Endothelial cell of umbilical vein (primary cell): Measurements from ENCODE around the gene CAV1.

Experiments
- EZH2 ChIP-seq: IDR thresholded peaks from 2 replicates; pipeline ENCODE4 v1.6.1; 2012; ENCODE audit warnings: borderline replicate concordance, low read depth, mild to moderate bottlenecking, moderate library complexity, low read length, inconsistent platforms; ENCODE audit not compliant: severe bottlenecking
- POLR2A ChIP-seq: IDR thresholded peaks from 2 replicates; pipeline ENCODE4 v1.6.1; 2012; ENCODE audit warnings: low read depth, mild to moderate bottlenecking, control low read depth, low read length
- TF ChIP-seq, protein P1 (sequence below): IDR thresholded peaks from 2 replicates; pipeline ENCODE4 v1.6.1; 2011; ENCODE audit not compliant: insufficient read depth, insufficient read length
- TF ChIP-seq, protein P2 (sequence below), 2 donors: IDR thresholded peaks; 1 replicate in 1 of 2; 2 replicates in 1 of 2; pipeline ENCODE4 v1.5.1; 2011; ENCODE audit warnings: low read length in 2 of 2, mild to moderate bottlenecking in 2 of 2, moderate library complexity in 2 of 2, control low read depth in 1 of 2, inconsistent platforms in 1 of 2, low read depth in 1 of 2; ENCODE audit not compliant: insufficient read depth in 1 of 2; ENCODE audit errors: extremely low read depth in 1 of 2

DNA sequence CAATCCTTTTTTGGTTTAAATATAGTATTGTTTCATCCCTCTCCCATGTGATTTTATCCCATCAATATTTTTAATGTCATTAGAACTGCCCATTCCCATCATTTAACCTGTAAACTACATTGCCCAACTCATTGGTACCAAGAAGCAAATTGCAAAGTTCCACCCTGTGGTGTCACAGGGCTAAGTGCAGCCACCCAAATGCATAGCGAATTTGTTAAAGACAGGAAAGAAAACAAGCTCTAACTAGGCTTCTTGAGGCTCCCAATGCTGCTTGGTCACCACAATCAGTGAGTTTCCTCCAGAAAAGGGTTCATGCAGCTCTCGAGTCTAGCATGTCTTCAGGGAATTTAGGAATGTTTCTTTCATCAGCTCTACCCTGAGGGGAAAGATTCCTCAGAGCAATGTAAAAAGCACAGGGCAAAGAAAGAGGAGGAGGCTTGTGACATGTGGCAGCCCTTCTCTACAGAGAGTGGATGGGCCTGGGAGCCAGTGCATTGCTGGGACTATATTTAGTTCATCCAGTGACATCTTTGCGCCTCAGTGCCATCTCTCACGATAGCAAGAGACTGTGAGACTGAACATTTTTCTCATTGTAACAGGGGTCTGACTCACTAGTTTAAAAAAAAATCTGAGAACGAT lies 58.1 kb downstream of the CAV1 start:
- TF ChIP-seq, protein P1, sequence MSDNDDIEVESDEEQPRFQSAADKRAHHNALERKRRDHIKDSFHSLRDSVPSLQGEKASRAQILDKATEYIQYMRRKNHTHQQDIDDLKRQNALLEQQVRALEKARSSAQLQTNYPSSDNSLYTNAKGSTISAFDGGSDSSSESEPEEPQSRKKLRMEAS: no peak
- TF ChIP-seq, protein P2, sequence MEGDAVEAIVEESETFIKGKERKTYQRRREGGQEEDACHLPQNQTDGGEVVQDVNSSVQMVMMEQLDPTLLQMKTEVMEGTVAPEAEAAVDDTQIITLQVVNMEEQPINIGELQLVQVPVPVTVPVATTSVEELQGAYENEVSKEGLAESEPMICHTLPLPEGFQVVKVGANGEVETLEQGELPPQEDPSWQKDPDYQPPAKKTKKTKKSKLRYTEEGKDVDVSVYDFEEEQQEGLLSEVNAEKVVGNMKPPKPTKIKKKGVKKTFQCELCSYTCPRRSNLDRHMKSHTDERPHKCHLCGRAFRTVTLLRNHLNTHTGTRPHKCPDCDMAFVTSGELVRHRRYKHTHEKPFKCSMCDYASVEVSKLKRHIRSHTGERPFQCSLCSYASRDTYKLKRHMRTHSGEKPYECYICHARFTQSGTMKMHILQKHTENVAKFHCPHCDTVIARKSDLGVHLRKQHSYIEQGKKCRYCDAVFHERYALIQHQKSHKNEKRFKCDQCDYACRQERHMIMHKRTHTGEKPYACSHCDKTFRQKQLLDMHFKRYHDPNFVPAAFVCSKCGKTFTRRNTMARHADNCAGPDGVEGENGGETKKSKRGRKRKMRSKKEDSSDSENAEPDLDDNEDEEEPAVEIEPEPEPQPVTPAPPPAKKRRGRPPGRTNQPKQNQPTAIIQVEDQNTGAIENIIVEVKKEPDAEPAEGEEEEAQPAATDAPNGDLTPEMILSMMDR (IDR thresholded peaks at IDR 0.05; ENCODE audit: extremely low read depth in 1 of 2, insufficient read depth in 1 of 2, low read depth in 1 of 2, low read length in 2 of 2): no peak
- TF ChIP-seq EZH2: no peak
- no peak for TF ChIP-seq POLR2A
